GM19324 (cell line): Measurements from ENCODE around the gene PRPS2.

Experiments used
- ATAC-seq: cut with Tn5 transposase; IDR thresholded peaks from one replicate; pipeline ENCODE4 v1.9.1; 2021; ENCODE audit warnings: mild to moderate bottlenecking, moderate library complexity; ENCODE audit not compliant: unreplicated experiment, low FRiP score

Gene PRPS2

GRCh38 chrX:12811658-12812057, 20.4 kb downstream of the PRPS2 start:
- no peak for ATAC-seq

- ATAC-seq: no peak
These were observed 23.2 kb downstream of the PRPS2 start for GRCh38 chrX:12814420-12814819.

DNA sequence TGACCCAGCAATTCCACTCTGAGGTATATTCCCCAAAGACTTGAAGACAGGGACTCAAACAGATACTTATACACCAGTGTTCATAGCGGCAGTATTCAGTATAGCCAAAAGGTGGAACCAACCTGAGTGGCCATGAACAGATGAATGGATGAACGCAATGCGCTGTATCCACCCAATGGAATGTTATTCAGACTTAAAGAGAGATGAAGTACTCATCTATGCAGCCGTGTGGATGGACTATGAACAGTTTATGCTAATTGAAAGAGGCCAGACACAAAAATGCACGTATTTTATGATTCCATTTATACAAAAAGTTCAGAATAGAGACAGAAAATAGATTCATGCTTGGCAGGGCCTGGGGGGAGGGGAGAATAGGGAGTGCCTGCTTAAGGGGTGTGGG, 26.3 kb downstream of the PRPS2 start:
- no peak for ATAC-seq

- ATAC-seq: no peak
These were observed 28.0 kb downstream of the PRPS2 start for GRCh38 chrX:12819222-12819621.

DNA sequence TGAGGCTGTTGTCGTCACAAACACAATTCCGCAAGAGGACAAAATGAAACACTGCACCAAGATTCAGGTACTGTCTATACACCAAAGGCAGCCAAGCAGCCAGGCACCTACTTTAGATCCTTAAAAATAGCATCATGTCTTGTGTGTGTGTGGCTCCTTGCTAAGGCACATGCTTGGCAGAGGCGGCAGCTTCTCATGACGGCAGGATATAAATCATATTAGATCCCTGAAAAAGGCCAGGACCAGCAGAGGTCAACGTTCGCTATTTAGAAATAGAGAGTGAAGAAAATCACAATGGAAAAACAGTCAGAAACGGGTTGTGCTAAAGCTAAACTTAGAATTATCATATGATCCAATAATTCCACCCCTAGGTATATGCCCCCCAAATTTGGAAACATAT, 29.5 kb downstream of the PRPS2 start:
- no peak for ATAC-seq

- no peak for ATAC-seq
These were observed 33.7 kb downstream of the PRPS2 start for GRCh38 chrX:12824944-12825343.

GRCh38 chrX:12825801-12826200, 34.6 kb downstream of the PRPS2 start:
- ATAC-seq: no peak

DNA sequence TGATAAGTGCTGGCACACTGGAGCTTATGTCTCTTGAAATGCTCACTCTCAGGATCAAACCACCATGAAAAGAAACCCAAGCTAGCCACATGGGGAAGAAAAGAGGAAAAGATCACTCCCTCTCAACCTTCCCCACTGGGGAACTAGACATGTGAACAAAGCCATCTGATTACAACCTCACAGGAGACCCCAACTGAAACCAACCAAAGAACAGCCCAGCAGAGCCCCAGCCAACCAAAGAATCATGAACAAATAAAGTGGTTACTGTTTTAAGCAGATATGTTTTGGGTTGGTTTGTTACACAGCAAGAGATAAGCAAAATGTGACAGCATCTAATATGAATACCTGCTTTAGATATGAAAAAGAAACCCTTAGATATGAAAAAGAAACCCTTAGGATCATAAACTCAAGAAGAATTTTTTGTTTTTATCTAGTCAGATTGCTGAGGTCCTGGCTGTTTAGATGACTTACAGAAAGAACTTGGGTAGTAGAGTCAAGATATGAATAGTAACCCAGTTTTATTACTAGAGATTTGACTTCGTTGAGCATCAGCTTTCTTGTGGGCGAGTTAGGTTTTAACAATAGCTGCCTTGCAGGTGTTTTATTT, 52.0 kb downstream of the PRPS2 start:
- ATAC-seq: no peak

GRCh38 chrX:12843668-12844279, 52.6 kb downstream of the PRPS2 start:
- peak; percentile 90 for ATAC-seq

DNA sequence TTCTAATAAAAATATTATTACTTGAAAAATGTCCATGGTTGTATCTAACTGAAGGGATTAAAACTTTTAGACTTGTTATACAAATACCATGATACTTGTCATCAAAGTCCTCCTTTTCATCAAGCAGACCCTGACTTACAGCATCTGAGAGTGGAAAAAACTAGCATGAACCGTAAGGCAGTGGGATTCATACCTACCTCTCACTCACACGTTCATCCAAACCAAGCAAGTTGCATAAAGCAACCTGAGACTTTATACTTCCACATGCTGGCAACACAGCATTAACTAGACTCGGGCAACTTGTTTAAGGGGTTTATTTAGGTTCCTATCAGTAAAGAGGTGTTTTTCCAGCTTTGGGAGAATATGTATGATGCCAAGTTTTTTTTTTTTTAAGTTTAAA, 53.1 kb downstream of the PRPS2 start:
- ATAC-seq: peak; percentile 31

DNA sequence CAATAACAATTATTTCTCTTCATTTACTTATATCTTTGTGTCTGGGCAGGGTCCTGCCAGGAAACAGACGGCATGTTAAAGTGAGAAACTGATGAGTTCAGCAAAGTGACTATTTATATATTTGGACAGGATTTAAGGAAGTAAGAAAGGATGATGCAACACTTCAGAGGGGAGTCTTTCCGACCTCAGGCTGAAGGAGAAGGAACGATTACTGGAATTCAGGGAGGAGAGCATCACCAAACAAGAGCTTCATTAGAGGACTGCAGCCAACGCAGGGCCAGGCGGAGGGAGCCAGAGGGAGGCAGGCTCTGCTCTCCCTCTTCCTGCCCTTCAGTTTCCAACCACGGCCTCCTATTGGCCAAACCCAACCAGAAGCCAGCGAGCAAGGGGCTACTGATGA, 74.1 kb downstream of the PRPS2 start:
- ATAC-seq: no peak

DNA sequence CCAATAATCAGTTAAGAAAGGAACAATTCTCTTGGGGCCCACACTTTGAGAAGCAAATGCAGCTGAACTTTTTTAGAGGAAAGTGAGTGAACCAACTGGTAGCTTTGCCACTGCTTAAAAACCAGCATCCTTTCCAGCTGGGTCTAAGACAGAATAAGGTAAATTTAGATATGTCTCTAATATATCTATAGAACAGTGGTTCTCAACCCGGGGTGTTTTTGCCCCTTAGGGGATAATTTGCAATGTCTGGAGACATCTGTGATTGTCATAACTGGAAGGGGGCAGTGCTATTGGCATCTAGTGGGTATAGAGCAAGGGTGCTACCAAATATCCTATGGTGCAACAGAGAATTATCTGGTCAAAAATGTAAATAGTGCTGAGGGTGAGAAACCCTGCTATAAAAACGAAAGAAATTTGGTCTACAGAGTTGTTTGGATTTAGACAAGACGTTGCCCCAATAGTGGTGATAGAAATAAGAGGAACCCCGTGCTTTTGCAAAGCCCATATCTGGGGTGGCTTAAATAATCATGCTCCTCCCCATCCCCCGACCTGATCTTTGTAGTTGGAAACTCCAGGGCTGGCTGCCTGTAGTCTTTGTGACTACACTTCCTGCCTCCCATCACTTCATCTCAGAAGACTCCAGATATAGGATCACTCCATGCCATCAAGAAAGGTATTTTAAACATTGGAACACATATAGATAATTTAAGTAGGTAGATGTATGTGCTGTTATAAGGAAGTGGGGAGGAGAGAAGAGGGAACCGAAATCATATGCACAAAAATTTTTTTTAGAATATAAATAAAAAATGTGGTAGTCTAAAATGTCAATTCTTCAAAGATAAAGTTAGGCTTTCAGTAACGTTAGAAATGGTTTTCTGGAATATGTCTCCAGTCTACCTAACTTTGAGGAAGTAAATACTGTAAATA, 75.5 kb downstream of the PRPS2 start, which contains the start of gene TLR7:
TLR7 (plus strand) TSS at position 622 of the 927 bp plus-strand sequence. CDS start 507 bp downstream, outside the sequence.
- peak; percentile 43 for ATAC-seq

- ATAC-seq: no peak
These were observed 76.5 kb downstream of the PRPS2 start for GRCh38 chrX:12867685-12868084.

- no peak for ATAC-seq
These were observed 77.5 kb downstream of the PRPS2 start for GRCh38 chrX:12868747-12869146.

- no peak for ATAC-seq
These were observed 80.0 kb downstream of the PRPS2 start for GRCh38 chrX:12871257-12871656.

DNA sequence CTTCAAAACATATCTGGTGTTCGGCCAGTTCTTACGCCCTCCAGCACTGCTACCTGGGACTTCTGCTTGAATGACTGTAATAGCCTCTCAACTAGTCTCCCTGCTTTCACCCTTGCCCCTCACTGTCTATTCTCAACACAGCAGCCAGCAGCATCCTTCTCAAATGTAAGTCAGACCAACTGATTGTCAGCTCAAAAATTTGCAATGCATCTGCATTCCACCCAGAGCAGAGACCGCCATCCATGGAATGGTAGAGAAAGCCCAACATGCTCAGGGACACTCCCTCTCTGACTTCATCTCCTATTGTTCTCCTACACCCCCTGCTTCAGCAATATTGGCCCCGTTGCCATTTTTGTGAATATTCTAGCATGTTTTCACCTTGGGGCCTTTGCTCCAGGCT, 81.5 kb downstream of the PRPS2 start:
- ATAC-seq: no peak
